K562 (cell line): ENCODE data around the gene TBRG1. TPM values are rescaled to one million over a fixed set of nuclear protein-coding genes. Genes with fewer than 3 reads are reported as not detected.

Experiments used
- ATAC-seq: fragments of 200-7000 bp; cut with Tn5 transposase; 3 replicates; pipeline ENCODE4 v1.9.1; 2020; ENCODE audit warnings: moderate library complexity
- BruUV-seq: library from RNA; stranded (reverse); fragments of 400-500 nt; replicated peaks from 2 replicates; lab custom pipeline; 2021; lab: Mats Ljungman, UMichigan
- CTCF ChIA-PET: fragments of 300-600 bp; formaldehyde crosslinking; extraction: SDS; loops from one replicate; lab custom pipeline; 2021; ENCODE audit warnings: low intra/inter-chr PET ratio; lab: Yijun Ruan, JAX
- POLR2A ChIA-PET: fragments of 300-600, 350-650 bp; sonication (Branson Sonifier 250); formaldehyde crosslinking; extraction: SDS; loops from one replicate; lab custom pipeline; 2021; ENCODE audit warnings: antibody characterized with exemption, inconsistent platforms; lab: Yijun Ruan, JAX
- DNase-seq, 4 experiments: peaks; one replicate each; pipeline versions ENCODE4 v3.0.0 to v3.0.0-alpha.2; 2011 to 2018; ENCODE audit warnings: low spot score in 3 of 4, mixed read lengths in 3 of 4; ENCODE audit errors: extremely low read depth in 1 of 4
- FAIRE-seq: peaks from 2 replicates; lab custom pipeline; 2011; peaks lifted over from hg19 to GRCh38; lab: Jason Lieb, UNC
- H2AFZ ChIP-seq: 2 replicates; pipeline ENCODE4 v1.6.0; 2011; ENCODE audit warnings: low read depth, low read length, control low read depth, inconsistent platforms
- H3K27ac ChIP-seq: fragments of 200-600 bp; 3 replicates; pipeline ENCODE4 v1.8.0; 2011; ENCODE audit warnings: low read depth, mild to moderate bottlenecking, control low read depth, inconsistent platforms, low read length, moderate library complexity, mixed read lengths; ENCODE audit errors: extremely low read depth
- H3K27me3 ChIP-seq, 2 experiments: fragments of 300-600 bp in 1 of 2; 2 replicates in 1 of 2; 3 replicates in 1 of 2; pipeline versions ENCODE4 v1.6.0 to v1.8.0; 2011; ENCODE audit warnings: inconsistent platforms in 2 of 2, low read length in 2 of 2, mild to moderate bottlenecking in 1 of 2, mixed read lengths in 1 of 2, moderate library complexity in 1 of 2; ENCODE audit not compliant: control insufficient read depth in 2 of 2, insufficient read depth in 2 of 2
- H3K36me3 ChIP-seq: fragments of 300-600 bp; 3 replicates; pipeline ENCODE4 v1.8.0; 2011; ENCODE audit warnings: mild to moderate bottlenecking, low read length, inconsistent platforms; ENCODE audit not compliant: control insufficient read depth, insufficient read depth
- H3K4me1 ChIP-seq, 2 experiments: fragments of 200-600 bp in 1 of 2; replicated peaks in 1 of 2; 2 replicates in 1 of 2; 3 replicates in 1 of 2; pipeline versions ENCODE4 v1.5.1 to v1.8.0; 2011; ENCODE audit warnings: inconsistent platforms in 2 of 2, low read length in 2 of 2, mild to moderate bottlenecking in 1 of 2, mixed read lengths in 1 of 2, moderate library complexity in 1 of 2; ENCODE audit not compliant: control insufficient read depth in 2 of 2, insufficient read depth in 2 of 2
- H3K4me2 ChIP-seq: 2 replicates; pipeline ENCODE4 v1.6.1; 2011; ENCODE audit warnings: low read length, control low read depth, inconsistent platforms, mixed read lengths; ENCODE audit not compliant: insufficient read depth
- H3K4me3 ChIP-seq: fragments of 200-600 bp; sonication (generic), shearing (Covaris generic); 2 replicates; pipeline ENCODE4 v1.5.1; 2016; ENCODE audit warnings: control low read depth, inconsistent platforms
- H3K79me2 ChIP-seq: fragments of 200-600 bp; 3 replicates; pipeline ENCODE4 v1.8.0; 2011; ENCODE audit warnings: low read length, inconsistent platforms; ENCODE audit not compliant: control insufficient read depth, insufficient read depth
- H3K9ac ChIP-seq, 2 experiments: 2 replicates each; pipeline versions ENCODE4 v1.6.0 to v1.6.1; 2011; ENCODE audit warnings: low read depth in 2 of 2, low read length in 2 of 2, control low read depth in 1 of 2, inconsistent platforms in 1 of 2, mild to moderate bottlenecking in 1 of 2, mixed read lengths in 1 of 2; ENCODE audit not compliant: insufficient read depth in 1 of 2
- H3K9me1 ChIP-seq: one replicate; pipeline ENCODE4 v1.6.0; 2011; ENCODE audit warnings: inconsistent platforms, mild to moderate bottlenecking, low read length, moderate library complexity; ENCODE audit not compliant: control insufficient read depth, insufficient read depth
- H3K9me3 ChIP-seq: replicated peaks from 2 replicates; pipeline ENCODE4 v1.5.1; 2011; ENCODE audit warnings: low read depth, low read length, inconsistent platforms; ENCODE audit not compliant: control insufficient read depth, insufficient read depth
- H4K20me1 ChIP-seq: replicated peaks from 2 replicates; pipeline ENCODE4 v1.6.1; 2011; ENCODE audit warnings: low read length, inconsistent platforms, mixed read lengths; ENCODE audit not compliant: control insufficient read depth, insufficient read depth
- ARNT ChIP-seq, 2 experiments: fragments of 450-650 bp; IDR thresholded peaks; 2 replicates each; pipeline ENCODE4 v1.6.1; 2016; ENCODE audit warnings: mild to moderate bottlenecking in 1 of 2
- HOMEZ ChIP-seq: fragments of 250-450 bp; sonication (Bioruptor Pico); IDR thresholded peaks from 2 replicates; pipeline ENCODE4 v1.4.0; 2020; ENCODE audit warnings: mild to moderate bottlenecking, moderate library complexity
- MBD2 ChIP-seq: sonication (generic); IDR thresholded peaks from 2 replicates; pipeline ENCODE4 v1.6.1; 2016; ENCODE audit warnings: low read depth, borderline replicate concordance
- SREBF2 ChIP-seq: sonication (generic); formaldehyde crosslinking; IDR thresholded peaks from 2 replicates; pipeline ENCODE4 v1.4.0; 2020; ENCODE audit warnings: mild to moderate bottlenecking, missing genetic modification reagents
- SUPT5H ChIP-seq: fragments of 450-650 bp; IDR thresholded peaks from 2 replicates; pipeline ENCODE4 v1.6.1; 2016
- ZFPM2 ChIP-seq: fragments of 250-450 bp; sonication (Bioruptor Pico); IDR thresholded peaks from 2 replicates; pipeline ENCODE4 v1.5.1; 2022; ENCODE audit warnings: mild to moderate bottlenecking
- ZNF263 ChIP-seq: sonication (generic); formaldehyde crosslinking; IDR thresholded peaks from 2 replicates; pipeline ENCODE4 v1.8.0; 2022; ENCODE audit warnings: mild to moderate bottlenecking, missing genetic modification reagents, borderline replicate concordance
- ZNF707 ChIP-seq: fragments of 250-450 bp; sonication (Bioruptor Pico); conservative IDR thresholded peaks from 2 replicates; pipeline ENCODE4 v1.8.0; 2022; ENCODE audit warnings: inconsistent platforms, mild to moderate bottlenecking, moderate library complexity
- WGBS: fragments of 100-300 bp; shearing (Covaris generic); methylation state at CpG from one replicate; pipeline ENCODE4 v1.1.6; 2016; ENCODE audit warnings: low coverage, mixed read lengths; ENCODE audit not compliant: insufficient coverage; ENCODE audit errors: missing lambda C conversion rate; 5-methylcytosine and 5-hydroxymethylcytosine counted together
- in situ Hi-C: fragments of 300-500 bp; cut with MboI; formaldehyde crosslinking; loops from 4 replicates; pipeline ENCODE4 v1.15.0; 2018; ENCODE audit warnings: inconsistent platforms, mixed read lengths
- intact Hi-C: fragments of 100-400 bp; cut with micrococcal nuclease; formaldehyde crosslinking; loops from 2 replicates; pipeline ENCODE4 v1.14.2; 2022
- polyA plus RNA-seq, 8 experiments: library from polyadenylated mRNA; depleted of rRNA in 4 of 8; stranded (reverse) in 5 of 8; unstranded in 3 of 8; fragments of >200 nt; fragmentation: Nextera tagmentation in 2 of 8; fragmentation: Illumina TruSeq in 1 of 8; extraction: Ambion mirVana in 2 of 8; extraction: Trizol in 1 of 8; gene quantifications; 2 replicates each; pipeline versions ENCODE4 v1.2.1 to v1.2.3, GENCODE V29; 2011 to 2014; ENCODE audit warnings: inconsistent platforms in 1 of 8, missing spikeins in 1 of 8
- total RNA-seq, 7 experiments: library from RNA; depleted of rRNA in 6 of 7; stranded (reverse); fragments of >200 nt in 6 of 7; fragmentation: Illumina TruSeq in 2 of 7; extraction: Trizol in 2 of 7; gene quantifications; 2 replicates each; pipeline versions ENCODE4 v1.2.1 to v1.2.3, GENCODE V29; 2011 to 2021; ENCODE audit warnings: low replicate concordance in 1 of 7
- TF ChIP-seq, protein P1 (sequence below): sonication (generic); formaldehyde crosslinking; IDR thresholded peaks from 2 replicates; pipeline ENCODE4 v1.8.0; 2022; ENCODE audit warnings: mild to moderate bottlenecking, missing genetic modification reagents, borderline replicate concordance
- TF ChIP-seq, protein P2 (sequence below): fragments of 450-650 bp; IDR thresholded peaks from one replicate; pipeline ENCODE4 v1.6.1; 2018; ENCODE audit warnings: mild to moderate bottlenecking, moderate library complexity; ENCODE audit not compliant: partially characterized antibody
- TF ChIP-seq, protein P3 (sequence below): IDR thresholded peaks from 2 replicates; pipeline ENCODE4 v1.6.1; 2011; ENCODE audit warnings: borderline replicate concordance, low read depth, mild to moderate bottlenecking, moderate library complexity, low read length; ENCODE audit not compliant: insufficient read depth, poor library complexity, severe bottlenecking

TBRG1 gene
- total and polyA plus RNA-seq, 9 of the 15 experiments (the other 6 are each of a cell fraction or from before 2014, with no cell fraction given): 8.7 to 30.0 (median 20.2) TPM

GRCh38 chr11:124611064-124611463 lies 11.6 kb upstream of the TBRG1 start, which contains the start of gene PANX3:
TSS of gene PANX3 (plus strand) at chr11:124611428. CDS start at chr11:124611557, 129 bp downstream.
- WGBS: 10% methylated on average over 5 of the region's 5 CpGs

More at GRCh38 chr11:124611064-124611463, 11.6 kb upstream of the TBRG1 start, which contains the start of gene PANX3:
- in situ Hi-C loops (no loop called here), intact Hi-C loops (no loop called here)
- ATAC-seq (no peak), DNase-seq (no peak), FAIRE-seq (no peak)
- no peak for TF ChIP-seq HOMEZ
- TF ChIP-seq MBD2: no peak
- no peak for TF ChIP-seq ZFPM2 (CRISPR knock-in tag)
- TF ChIP-seq, protein P1, sequence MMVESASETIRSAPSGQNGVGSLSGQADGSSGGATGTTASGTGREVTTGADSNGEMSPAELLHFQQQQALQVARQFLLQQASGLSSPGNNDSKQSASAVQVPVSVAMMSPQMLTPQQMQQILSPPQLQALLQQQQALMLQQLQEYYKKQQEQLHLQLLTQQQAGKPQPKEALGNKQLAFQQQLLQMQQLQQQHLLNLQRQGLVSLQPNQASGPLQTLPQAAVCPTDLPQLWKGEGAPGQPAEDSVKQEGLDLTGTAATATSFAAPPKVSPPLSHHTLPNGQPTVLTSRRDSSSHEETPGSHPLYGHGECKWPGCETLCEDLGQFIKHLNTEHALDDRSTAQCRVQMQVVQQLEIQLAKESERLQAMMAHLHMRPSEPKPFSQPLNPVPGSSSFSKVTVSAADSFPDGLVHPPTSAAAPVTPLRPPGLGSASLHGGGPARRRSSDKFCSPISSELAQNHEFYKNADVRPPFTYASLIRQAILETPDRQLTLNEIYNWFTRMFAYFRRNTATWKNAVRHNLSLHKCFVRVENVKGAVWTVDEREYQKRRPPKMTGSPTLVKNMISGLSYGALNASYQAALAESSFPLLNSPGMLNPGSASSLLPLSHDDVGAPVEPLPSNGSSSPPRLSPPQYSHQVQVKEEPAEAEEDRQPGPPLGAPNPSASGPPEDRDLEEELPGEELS (CRISPR knock-in tag): no peak
- no peak for TF ChIP-seq ZNF707 (CRISPR knock-in tag)
- TF ChIP-seq ZNF263 (CRISPR knock-in tag): no peak
- TF ChIP-seq, protein P2, sequence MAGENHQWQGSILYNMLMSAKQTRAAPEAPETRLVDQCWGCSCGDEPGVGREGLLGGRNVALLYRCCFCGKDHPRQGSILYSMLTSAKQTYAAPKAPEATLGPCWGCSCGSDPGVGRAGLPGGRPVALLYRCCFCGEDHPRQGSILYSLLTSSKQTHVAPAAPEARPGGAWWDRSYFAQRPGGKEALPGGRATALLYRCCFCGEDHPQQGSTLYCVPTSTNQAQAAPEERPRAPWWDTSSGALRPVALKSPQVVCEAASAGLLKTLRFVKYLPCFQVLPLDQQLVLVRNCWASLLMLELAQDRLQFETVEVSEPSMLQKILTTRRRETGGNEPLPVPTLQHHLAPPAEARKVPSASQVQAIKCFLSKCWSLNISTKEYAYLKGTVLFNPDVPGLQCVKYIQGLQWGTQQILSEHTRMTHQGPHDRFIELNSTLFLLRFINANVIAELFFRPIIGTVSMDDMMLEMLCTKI: no peak
- TF ChIP-seq SREBF2 (CRISPR knock-in tag): no peak
- TF ChIP-seq, protein P3, sequence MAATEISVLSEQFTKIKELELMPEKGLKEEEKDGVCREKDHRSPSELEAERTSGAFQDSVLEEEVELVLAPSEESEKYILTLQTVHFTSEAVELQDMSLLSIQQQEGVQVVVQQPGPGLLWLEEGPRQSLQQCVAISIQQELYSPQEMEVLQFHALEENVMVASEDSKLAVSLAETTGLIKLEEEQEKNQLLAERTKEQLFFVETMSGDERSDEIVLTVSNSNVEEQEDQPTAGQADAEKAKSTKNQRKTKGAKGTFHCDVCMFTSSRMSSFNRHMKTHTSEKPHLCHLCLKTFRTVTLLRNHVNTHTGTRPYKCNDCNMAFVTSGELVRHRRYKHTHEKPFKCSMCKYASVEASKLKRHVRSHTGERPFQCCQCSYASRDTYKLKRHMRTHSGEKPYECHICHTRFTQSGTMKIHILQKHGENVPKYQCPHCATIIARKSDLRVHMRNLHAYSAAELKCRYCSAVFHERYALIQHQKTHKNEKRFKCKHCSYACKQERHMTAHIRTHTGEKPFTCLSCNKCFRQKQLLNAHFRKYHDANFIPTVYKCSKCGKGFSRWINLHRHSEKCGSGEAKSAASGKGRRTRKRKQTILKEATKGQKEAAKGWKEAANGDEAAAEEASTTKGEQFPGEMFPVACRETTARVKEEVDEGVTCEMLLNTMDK: no peak
- TF ChIP-seq ARNT (IDR thresholded peaks at IDR 0.05): no peak
- TF ChIP-seq SUPT5H: no peak
- H3K9ac ChIP-seq: no peak within 1 kb of the TSS; a peak in 1 of 4 replicates
- no peaks in the 10 kb centered on the region for H3K9me1 ChIP-seq
- BruUV-seq: no TSS peak
- H3K79me2 ChIP-seq: no peaks in the 10 kb centered on the region
- H3K27ac ChIP-seq: no peak within 1 kb of the TSS
- H3K27me3 ChIP-seq: peaks cover 3 to 13% of the 10 kb centered on the region in 2 experiments; a peak in 2 of 5 replicates
- H2AFZ ChIP-seq: no peak within 1 kb of the TSS
- no peaks in the 10 kb centered on the region for H4K20me1 ChIP-seq
- CTCF ChIA-PET: no interaction called here
- H3K4me1 ChIP-seq: no peaks in the 10 kb centered on the region; a peak in 2 of 5 replicates
- H3K4me3 ChIP-seq: no peak within 1 kb of the TSS
- POLR2A ChIA-PET: interaction anchor here (0.6 kb wide), 1 partner anchor 1372 kb away, joined by 4 read pairs; no protein-coding TSS in a partner anchor
- no peaks in the 10 kb centered on the region for H3K36me3 ChIP-seq
- H3K9me3 ChIP-seq: no peaks in the 10 kb centered on the region
- no peak within 1 kb of the TSS for H3K4me2 ChIP-seq
